Panc1 (cell line): ENCODE data around the gene SMIM33.

ENCODE experiments used
- CTCF ChIP-seq: fragments of 450-650 bp; IDR thresholded peaks from 2 replicates; pipeline ENCODE4 v1.5.1; 2017; ENCODE audit warnings: mild to moderate bottlenecking
- POLR2AphosphoS5 ChIP-seq: IDR thresholded peaks from 2 replicates; pipeline ENCODE4 v1.6.1; 2012; ENCODE audit warnings: mild to moderate bottlenecking, low read depth, low read length, moderate library complexity
- REST ChIP-seq, 2 experiments: IDR thresholded peaks; 2 replicates each; pipeline ENCODE4 v1.6.1; 2011 to 2012; ENCODE audit warnings: low read depth in 2 of 2, control low read depth in 1 of 2, low read length in 1 of 2, mild to moderate bottlenecking in 1 of 2, moderate library complexity in 1 of 2; ENCODE audit not compliant: insufficient read depth in 1 of 2

- TF ChIP-seq CTCF (no peak), POLR2AphosphoS5 (no peak), REST (IDR thresholded peaks at IDR 0.05; ENCODE audit: insufficient read depth in 1 of 2, low read depth in 2 of 2, low read length in 1 of 2) (no peak)
These were observed 32.1 kb upstream of the SMIM33 start for GRCh38 chr5:139438707-139439012.
